A673 (cell line): Measurements from ENCODE around the gene SLC26A11.

ENCODE experiments used
- EZH2 ChIP-seq: fragments of 200-600 bp; sonication (generic); IDR thresholded peaks from 2 replicates; pipeline ENCODE4 v1.6.1; 2017; ENCODE audit warnings: borderline replicate concordance, low read depth, mild to moderate bottlenecking, mixed read lengths, antibody characterized with exemption, low read length; ENCODE audit not compliant: poor library complexity, severe bottlenecking
- TF ChIP-seq, protein P1 (sequence below): fragments of 300-800, 200-600 bp; sonication (generic); conservative IDR thresholded peaks from 2 replicates; pipeline ENCODE4 v1.5.1; 2017; ENCODE audit warnings: low read depth, mild to moderate bottlenecking, antibody characterized with exemption, low read length, moderate library complexity, mixed read lengths

DNA sequence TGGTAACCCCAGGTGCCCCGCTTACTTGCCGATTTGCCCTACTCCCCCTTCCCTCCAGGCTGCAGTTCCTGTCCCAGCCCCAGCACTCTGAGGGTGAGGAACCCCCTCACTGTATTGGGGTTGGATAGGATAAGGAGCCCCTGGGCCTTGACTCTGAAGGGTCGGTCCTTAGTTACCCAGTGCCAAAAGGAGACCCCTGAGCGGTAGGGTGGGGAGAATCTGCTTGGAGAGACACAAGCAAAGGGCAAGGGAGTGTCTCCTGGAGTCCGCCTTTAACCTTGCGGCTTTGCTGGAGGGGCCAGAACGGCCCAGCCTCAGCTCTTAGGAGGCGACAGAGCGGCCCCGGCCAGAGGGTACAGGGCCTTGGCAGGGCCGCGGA lies 37.4 kb upstream of the SLC26A11 start:
- no peak for TF ChIP-seq EZH2
- TF ChIP-seq, protein P1, sequence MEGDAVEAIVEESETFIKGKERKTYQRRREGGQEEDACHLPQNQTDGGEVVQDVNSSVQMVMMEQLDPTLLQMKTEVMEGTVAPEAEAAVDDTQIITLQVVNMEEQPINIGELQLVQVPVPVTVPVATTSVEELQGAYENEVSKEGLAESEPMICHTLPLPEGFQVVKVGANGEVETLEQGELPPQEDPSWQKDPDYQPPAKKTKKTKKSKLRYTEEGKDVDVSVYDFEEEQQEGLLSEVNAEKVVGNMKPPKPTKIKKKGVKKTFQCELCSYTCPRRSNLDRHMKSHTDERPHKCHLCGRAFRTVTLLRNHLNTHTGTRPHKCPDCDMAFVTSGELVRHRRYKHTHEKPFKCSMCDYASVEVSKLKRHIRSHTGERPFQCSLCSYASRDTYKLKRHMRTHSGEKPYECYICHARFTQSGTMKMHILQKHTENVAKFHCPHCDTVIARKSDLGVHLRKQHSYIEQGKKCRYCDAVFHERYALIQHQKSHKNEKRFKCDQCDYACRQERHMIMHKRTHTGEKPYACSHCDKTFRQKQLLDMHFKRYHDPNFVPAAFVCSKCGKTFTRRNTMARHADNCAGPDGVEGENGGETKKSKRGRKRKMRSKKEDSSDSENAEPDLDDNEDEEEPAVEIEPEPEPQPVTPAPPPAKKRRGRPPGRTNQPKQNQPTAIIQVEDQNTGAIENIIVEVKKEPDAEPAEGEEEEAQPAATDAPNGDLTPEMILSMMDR, result no peak
